Right renal cortex interstitium (tissue), 3 donors: Measurements from ENCODE around the gene FOCAD. TPM values are rescaled to one million over a fixed set of nuclear protein-coding genes. Genes with fewer than 3 reads are reported as not detected.

ENCODE experiments used
- DNase-seq, 3 donors: peaks; one replicate each; pipeline ENCODE4 v3.0.0-alpha.2; 2013; ENCODE audit warnings: low read depth in 3 of 3, low spot score in 2 of 3
- polyA plus RNA-seq, 3 donors: library from polyadenylated mRNA; unstranded; fragments of 120-200 nt; gene quantifications; one replicate each; pipeline ENCODE4 v1.2.1, GENCODE V29; 2013; ENCODE audit not compliant: insufficient read length in 3 of 3

The FOCAD gene
- polyA plus RNA-seq, 3 donors, result 34.2 to 38.6 (median 34.5) TPM

DNA sequence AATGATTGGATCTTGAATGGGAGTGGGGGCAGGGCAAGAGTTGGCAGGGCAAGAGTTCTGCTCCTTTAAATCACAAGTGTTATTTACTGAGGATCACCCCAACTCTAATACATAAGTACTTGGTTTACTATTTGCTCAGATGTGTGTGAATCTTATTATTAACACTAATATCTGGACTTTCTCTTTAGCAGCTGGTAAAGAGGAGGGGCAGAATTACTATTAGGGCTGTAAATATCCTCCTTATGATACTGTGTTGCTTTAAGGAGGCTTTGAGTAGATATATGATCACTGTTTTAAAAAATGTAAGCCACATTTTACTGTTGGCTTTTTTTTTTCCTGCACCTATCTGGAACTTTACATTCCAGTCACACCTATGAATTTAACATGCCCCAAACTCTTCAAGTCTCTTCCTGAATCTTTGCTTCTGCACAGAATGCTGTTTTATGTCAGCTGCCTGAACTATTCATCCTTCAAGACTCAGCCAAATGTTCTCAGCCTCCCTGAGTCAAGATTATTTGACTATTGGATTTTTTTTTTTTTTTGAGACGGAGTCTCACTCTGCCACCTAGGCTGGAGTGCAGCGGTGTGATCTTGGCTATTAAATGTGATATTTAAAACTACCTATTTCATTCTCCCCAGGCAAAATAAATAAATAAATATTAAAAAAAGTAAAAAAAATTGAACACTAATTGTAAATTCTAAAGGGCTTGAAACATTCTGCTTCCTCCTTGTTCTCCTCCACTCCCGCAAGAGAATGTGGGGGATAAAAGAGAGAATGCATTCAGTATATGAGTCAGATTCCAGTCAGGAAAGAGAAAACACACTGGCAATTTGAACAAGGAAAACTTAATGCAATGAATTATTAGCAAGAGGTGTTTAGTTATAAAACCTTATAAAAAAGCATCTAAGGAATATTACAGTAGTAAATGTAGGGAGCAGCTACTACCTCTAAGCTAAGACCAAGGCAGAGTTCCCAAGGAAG, 99.3 kb downstream of the FOCAD start:
- DNase-seq, result no peak

DNA sequence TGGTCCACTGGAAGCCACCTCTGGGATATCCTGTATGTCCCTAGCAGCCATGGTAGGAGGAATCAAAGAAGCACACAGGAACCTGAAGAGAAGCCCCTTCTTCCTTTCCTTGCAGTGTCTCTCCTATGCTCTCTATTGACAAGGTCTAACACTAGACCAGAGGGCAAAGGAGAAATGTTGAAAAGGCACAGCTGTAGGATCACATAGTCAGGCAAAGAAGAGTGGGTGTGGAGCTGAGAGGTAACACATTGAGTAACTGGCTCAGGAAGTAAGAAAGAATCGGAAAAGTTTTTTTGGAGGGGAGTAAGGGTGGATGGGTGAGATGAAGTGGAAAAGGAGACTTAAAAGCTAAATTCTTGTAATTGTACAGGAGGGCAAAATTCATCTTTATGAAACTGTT, 100.1 kb downstream of the FOCAD start:
- no peak for DNase-seq

DNA sequence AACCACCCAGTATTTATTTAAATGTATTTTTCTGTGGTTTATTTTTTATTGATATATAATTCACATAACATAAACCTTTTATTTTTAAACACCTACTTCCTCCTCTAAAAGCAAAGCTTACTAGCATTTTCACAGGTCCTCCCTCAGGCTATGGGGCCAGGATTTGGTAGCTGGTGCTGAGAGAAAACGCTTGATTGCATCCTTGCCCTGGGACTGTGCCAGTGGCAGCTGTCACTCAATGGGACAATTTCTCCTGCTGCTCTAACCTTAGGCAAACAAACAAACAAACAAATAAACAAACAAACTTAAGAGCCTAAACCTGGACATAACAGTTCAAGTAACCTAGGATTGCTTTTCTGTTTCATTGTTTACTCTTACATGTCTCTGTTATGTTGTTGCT, 102.7 kb downstream of the FOCAD start:
- DNase-seq, result no peak

DNA sequence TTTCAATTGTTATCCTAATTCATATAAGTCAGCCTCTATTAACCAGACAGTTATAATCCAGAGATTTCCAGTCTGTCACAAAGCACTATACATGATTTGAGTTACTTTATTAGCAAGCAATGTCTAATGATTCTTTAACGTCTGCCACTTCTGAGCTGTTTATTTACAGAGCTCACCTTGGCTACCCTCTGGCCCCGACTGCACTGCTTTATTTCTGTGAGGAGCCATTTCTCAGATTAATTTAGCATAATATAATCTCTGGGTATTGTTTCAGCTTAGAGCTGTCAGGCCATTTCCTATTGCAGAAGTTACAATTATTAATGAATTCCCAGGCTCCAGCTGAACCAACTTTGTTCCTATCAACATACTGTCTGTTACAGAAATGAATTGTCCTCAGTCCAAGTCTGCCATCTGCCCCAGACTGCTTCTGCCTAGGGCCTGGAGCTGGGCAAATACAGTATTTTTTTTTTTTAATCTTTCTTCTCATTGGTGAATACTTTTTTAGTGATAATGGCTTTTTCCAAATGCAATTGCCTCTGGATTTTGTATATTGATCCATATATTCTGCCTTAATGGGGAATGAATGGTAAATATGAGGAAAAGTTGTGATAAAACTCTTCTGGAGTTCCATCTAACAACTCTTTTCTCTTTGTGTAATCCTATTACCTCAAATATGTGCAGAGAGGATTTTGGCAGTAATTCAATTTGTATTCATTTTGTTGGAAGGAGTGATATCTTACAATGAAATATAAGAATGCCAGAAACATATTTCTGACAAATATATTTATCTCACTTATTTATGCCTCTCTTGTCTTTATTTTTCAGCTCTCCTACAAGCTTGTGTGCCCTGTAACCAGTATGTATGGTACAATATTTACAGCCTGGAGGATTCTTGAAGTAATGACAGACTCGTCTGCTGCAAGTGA, 104.7 kb downstream of the FOCAD start:
- DNase-seq, result no peak

DNA sequence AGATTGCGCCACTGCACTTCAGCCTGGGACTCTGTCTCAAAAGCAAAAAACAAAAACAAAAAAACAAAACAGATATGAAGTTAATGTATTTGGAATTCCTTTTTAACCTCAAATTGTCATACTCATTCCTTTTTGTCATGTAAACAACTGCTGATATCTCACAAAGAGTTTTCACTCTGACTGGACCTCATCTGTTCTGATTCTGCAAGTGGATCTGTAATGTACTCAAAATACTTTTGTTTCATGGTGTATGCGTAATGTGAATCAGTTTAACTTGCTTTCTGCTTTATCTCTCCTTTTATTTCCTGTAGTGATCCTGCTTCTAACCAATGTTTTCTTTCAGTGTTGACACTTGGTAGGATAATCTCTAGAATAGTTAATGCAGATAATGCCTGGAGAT, 106.7 kb downstream of the FOCAD start:
- DNase-seq, result no peak

DNA sequence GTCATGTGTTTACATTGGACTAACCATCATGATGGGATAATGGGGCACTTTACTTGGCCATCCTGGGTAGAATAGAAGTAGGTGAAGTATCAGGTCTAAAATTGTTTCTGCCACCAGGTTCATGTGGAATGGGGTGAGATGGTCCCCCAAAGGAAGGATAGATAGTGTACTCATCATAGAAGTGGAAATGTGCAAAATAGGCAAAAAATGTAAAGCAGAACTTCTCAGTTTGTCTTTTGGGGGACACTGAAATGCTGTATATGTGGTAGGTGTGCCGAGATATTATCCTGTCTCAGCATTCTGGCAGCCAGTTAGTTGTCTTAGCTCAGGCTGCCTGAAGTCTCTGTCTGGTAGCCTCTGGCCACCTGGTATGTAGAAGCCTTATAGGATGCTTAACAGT, 107.6 kb downstream of the FOCAD start:
- DNase-seq, result no peak

DNA sequence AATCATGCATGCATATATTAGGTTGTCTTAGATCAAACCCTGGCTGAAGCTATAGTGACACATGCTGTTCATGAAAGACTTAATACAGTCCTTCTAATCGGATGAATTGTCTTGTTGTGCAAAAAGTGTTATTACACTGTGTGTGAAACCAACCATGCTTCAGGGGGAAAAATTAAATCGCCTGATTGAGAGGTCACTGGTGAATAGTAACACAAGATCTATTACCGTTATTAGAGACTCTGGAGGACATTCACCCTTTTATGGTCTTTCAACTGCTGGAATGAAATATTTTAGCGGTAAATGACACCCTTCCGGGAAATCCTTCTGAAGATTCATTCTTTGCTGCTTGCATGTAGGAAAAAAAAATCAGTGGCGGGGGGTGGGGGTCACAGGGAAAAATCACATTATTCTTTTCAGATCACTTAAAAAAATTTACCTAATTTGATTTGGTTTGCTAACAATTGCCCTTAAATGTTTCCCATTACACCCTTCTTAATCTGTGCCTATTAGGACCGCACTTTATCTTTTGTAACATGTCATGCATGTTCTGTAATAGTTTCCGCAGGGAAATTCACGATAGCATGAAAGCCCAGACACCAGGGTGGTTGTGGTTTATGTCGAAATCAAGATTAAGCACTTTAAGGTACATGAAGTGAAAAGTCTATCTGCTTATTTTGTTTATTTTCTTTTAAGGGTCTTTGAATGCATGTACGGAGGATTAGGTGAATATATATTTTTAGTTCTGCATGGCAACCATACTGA, 120.6 kb downstream of the FOCAD start:
- DNase-seq, result no peak

DNA sequence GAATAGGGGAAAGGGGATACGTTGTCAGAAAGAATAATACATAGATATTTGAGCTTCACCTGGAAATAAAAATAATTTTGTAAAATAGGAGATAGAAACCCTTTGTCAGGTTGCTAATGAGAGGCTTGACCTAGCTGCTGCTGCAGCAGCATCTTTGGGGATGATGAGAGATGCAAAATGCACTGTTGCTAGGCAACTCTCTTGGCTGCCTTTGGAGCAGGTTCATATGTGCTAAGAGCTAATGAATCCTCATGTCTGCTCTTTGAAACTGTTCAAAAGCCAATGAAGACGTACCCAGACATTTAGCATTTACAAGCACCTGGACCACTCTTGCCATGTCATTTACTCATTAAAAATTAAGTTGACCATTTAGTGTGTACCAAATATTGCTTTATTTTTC, 121.7 kb downstream of the FOCAD start:
- no peak for DNase-seq

DNA sequence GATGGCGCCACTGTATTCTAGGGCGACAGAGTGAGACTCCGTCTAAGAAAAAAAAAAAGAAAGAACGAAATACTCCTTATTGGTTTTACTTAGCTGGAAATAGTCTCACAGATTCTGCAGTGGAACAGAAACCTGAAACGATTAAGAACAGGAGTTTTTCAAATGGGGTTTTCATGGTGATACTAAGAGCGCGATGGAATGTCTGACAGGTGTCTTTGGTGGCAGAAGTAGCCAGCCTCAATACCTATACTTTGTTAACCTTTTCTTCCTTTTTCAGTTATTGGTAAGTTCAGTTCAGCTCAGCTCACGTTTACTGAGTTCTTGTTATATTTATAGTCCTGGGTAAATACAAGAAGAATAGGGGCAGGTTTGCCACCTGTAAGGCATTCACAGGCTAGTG, 123.9 kb downstream of the FOCAD start:
- no peak for DNase-seq

DNA sequence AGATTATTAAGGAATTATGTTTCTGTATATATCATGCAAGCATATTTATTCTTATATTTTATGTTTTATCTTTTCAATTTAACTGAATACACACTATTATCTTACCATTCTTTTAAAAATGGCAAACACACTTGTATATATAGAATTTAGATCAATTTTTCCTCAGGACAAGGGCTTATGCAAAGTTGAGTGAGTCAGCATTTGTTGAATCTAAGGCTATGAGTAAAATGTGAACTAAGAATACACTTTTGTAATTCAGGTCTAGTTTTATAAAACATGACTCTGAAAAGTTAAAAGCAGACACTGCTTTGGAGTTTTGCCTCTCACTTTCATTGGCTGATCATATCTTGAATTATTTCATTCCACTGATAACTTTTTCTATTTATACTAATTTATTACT, 127.8 kb downstream of the FOCAD start:
- no peak for DNase-seq

DNA sequence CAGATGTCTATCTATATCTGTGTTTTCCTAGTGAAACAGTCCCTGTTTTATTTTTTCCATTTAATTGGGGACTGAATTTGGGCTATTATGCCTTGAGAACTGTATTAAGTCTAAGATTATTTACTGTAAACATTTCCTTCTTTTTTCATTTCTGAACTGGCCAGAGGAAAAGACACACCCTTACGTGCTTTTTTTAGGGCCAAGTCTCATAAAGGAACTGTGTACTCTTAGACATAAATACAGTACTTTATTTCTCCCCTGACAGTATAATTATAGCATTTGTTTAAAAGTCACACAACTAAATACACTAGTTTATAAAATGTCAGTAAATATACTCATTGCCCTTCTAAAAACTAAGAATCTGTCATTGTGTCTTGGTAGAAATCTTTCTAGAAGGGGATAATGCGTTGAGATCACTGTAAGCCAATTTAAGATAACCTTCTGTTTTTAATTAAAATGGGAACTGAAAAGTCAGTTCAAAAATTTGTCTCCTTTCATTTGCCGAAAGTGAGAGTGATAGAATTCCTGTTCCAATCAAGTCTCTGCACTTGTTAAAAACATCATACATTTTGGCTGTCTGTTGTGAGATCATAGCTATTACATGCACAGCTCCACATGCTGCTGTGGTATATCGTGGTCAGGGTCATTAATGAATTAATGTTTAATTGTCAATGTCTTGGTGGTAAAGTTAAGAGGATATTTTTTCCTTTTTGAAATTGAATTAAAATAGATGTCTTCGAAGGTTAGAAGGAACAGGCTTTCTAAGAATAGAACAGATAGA, 132.1 kb downstream of the FOCAD start:
- no peak for DNase-seq

DNA sequence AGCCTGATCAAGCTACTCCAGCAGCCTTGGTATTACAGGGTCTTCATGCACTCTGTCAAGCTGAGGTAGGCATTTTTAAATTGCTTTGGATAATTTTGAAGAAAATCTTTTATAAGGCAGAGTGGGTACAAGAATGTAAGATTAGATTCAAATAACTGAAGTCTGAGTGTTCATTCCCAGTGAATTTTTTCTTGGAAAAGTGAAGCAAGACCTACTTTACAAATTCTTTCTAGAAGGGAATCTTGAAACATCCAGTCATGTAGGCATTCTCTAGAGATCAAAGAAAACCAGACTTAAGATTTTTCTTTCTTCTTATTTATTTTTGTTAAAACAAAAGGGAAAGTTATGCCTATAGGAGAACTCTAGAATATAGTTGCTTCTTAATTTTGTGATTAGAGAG, 139.0 kb downstream of the FOCAD start:
- no peak for DNase-seq

DNA sequence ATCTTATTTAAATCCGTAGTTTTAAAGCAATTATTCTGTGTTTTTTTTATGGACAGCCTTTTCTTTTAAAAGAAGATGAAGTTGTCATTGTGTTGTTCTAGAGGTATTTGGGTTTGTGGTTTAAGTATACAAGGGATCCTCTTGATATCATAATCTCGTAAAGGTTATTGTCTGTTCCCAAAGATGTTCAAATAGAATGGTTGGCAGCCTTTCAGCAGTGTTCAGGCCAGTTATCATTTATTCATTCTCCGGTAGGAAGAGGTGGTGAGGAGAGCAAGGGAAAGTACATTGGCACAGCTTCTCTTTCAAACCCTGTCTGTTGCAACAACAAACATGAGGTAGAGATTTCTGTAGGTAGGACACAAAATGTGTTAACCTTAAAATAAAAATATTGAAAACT, 147.0 kb downstream of the FOCAD start:
- no peak for DNase-seq

DNA sequence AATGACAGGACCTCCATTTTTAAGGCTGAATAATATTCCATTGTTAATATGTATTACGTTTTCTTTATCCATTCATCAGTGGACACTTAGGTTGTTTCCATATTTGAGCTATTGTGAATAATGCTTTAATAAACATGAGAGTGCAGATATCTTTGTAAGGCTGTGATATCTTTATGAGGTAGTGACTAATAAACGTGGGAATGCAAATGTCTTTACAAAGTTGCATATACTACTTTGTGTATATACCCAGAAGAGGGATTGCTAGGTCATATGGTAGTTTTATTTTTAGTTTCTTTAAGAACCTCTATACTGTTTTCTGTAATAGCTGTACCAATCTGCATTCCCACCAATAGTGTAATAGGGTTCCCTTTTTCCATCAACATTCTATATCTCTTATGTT, 148.7 kb downstream of the FOCAD start:
- no peak for DNase-seq

DNA sequence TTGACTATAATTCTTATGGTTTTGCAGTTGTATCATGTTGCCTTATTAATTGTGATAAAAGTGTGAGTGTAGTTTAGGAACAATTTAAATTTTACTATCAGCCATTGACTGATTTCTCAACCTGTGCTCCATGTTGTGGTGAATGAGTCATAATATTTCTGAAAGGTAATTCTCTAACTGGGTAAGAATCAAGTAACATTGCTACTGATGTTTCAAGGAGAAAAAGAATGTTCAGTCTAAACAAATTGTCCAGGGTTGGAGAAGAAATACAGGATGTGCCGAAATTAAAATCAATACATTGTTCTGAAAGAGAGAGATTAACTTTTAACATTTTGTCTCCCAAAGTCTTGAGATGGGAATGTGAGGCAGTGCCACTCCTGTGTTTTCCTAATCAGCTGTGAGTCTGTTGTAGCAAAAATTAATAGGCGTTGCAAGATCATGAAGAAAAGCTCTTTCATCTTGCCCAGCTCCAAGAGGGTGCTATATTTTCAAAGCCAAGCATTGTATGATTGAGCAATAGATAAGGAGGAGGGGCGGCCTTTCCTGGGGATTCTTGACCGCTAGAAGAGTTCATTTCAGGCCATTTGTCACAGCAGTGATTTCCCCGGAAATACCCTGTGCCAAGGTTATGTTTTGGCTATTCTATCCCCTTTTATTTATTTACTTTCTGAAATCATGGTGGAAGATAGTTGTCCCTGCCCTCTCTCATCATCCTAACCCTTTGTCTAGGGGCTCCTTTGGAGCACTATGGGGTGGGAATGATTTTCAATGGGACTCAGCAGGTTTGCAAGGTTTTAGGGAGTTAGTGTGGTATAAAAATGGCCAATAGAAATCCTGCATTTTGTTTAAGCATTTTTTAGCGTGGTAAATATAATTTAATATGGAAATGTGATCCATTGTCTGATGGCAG, 151.6 kb downstream of the FOCAD start:
- no peak for DNase-seq

DNA sequence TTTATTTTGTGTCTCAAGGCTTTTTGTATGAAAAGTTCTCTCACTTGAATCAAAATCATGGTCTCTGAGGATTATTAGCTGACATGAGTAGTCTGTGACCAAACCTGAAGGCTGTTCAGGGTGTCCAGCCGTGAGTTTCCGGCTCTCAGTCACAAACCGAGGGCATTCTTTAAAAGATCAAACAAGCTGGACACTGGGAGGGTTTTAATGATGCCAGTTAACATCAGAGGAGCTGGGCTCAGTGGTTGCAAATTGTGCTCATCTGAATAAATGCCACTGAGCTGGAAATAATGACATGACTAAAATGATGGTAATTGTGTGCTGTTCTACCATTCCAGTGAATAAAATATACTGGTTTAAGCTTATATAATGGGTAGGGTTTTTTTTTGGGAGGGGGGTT, 153.1 kb downstream of the FOCAD start:
- DNase-seq, result no peak

DNA sequence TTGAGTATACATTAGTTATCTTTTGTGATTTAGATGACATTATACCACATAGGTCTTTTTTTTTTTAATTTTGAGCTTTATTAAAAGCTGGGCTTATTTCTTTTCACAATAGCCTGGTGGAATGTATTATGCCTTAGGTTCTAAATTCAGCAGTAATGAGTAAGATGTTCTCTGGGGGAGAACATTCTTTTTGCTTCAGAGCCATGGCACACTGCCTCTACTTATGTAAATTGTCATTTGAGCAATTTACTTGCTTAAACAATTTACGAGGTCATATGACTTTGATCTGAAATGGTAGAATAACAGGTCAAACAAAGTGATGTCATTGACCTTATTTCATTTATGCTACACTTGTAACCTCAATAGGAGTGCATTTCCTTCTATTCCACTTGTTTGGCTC, 154.2 kb downstream of the FOCAD start:
- no peak for DNase-seq

DNA sequence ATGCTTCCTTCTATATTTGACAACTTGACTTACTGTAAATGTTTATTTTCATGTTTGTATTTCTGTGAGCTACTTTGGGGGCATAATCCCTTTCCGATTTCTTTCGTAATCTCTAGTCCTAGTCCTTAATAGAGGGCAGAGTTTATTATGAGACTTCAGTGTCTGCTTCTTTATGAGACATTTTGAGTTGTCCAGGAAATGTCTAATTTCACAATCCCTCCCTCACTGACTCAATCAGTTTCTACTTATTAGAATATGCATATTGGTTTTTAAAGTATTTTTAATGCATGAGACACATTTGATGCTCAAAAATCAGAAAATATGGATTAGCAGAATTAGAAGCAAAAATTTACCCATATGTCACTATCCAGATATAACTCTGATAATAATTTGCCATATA, 160.9 kb downstream of the FOCAD start:
- DNase-seq, result no peak

DNA sequence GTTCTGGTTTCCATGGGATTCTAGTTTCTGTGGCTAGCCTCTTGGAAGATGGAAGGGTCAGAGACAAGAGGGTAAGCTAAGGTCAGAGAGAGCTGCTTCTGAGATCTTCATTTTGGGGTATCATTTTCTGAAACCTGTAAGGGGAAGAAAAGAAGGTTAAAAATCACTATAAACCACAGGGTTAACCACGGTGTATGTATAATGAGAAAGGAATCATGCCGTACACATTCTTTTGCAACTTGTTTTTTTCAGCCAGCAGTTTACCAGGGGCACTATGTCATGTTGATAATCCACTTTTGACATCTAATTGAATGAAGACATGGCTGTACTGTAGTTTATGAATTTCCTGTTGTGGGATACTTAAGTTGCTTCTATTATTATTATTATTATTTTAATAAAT, 164.4 kb downstream of the FOCAD start:
- DNase-seq, result no peak
